MCF 10A (cell line): ENCODE results near the gene SLC19A3. TPM values are rescaled to one million over a fixed set of nuclear protein-coding genes. Genes with fewer than 3 reads are reported as not detected.
"Not testable (repeated sequence)": the region's sequence is repeated elsewhere in the genome, so short reads cannot be mapped to it uniquely, and the experiment has no call there.

Experiments
- BruUV-seq: library from RNA; stranded (reverse); fragments of 400-500 nt; replicated peaks from 2 replicates; lab custom pipeline; 2021; lab: Mats Ljungman, UMichigan
- CTCF ChIA-PET: fragments of 300-600 bp; sonication (Branson Sonifier 250); formaldehyde crosslinking; extraction: SDS; loops from one replicate; lab custom pipeline; 2021; ENCODE audit warnings: antibody characterized with exemption, inconsistent platforms; lab: Yijun Ruan, JAX
- POLR2A ChIA-PET: fragments of 300-600, 350-650 bp; sonication (Branson Sonifier 250); formaldehyde crosslinking; extraction: SDS; loops from one replicate; lab custom pipeline; 2020; ENCODE audit warnings: antibody characterized with exemption, inconsistent platforms; lab: Yijun Ruan, JAX
- DNase-seq: peaks from one replicate; pipeline ENCODE4 v3.0.0-alpha.2; 2018; ENCODE audit not compliant: unreplicated experiment
- H3K27ac Mint-ChIP-seq: one replicate; pipeline ENCODE4 v1.8.0; 2022; ENCODE audit warnings: mild to moderate bottlenecking, low read depth, mixed read lengths; ENCODE audit not compliant: unreplicated experiment
- H3K27me3 Mint-ChIP-seq: one replicate; pipeline ENCODE4 v1.8.0; 2022; ENCODE audit warnings: mixed read lengths; ENCODE audit not compliant: insufficient read depth, unreplicated experiment
- H3K36me3 Mint-ChIP-seq: one replicate; pipeline ENCODE4 v1.8.0; 2022; ENCODE audit warnings: mild to moderate bottlenecking, moderate library complexity, mixed read lengths; ENCODE audit not compliant: insufficient read depth, unreplicated experiment
- H3K4me1 Mint-ChIP-seq: one replicate; pipeline ENCODE4 v1.8.0; 2022; ENCODE audit warnings: mixed read lengths; ENCODE audit not compliant: insufficient read depth, unreplicated experiment
- H3K4me3 Mint-ChIP-seq: one replicate; pipeline ENCODE4 v1.8.0; 2022; ENCODE audit warnings: mild to moderate bottlenecking, moderate library complexity, mixed read lengths; ENCODE audit not compliant: unreplicated experiment
- H3K9me3 Mint-ChIP-seq: one replicate; pipeline ENCODE4 v1.8.0; 2022; ENCODE audit warnings: mixed read lengths; ENCODE audit not compliant: unreplicated experiment
- CTCF ChIP-seq: fragments of 200-600 bp; IDR thresholded peaks from one replicate; pipeline ENCODE4 v1.8.0; 2022; ENCODE audit warnings: antibody characterized with exemption, mild to moderate bottlenecking; ENCODE audit not compliant: unreplicated experiment
- intact Hi-C: fragments of 100-400 bp; cut with micrococcal nuclease; formaldehyde crosslinking; loops from 2 replicates; pipeline ENCODE4 v1.14.1; 2022
- total RNA-seq: library from RNA; stranded (reverse); gene quantifications from 2 replicates; pipeline ENCODE4 v1.2.3, GENCODE V29; 2022

Gene SLC19A3
- total RNA-seq, 1 experiment from 2014 or later: not detected

- intact Hi-C loops: no loop called here
- Mint-ChIP-seq H3K4me3 (no peak within 1 kb of the TSS), H3K36me3 (no peaks in the 10 kb centered on the region), H3K27ac (no peak within 1 kb of the TSS), H3K9me3 (no peaks in the 10 kb centered on the region), H3K4me1 (no peaks in the 10 kb centered on the region), H3K27me3 (no peaks in the 10 kb centered on the region)
- no peak for TF ChIP-seq CTCF
- no TSS peak for BruUV-seq
- POLR2A ChIA-PET: interaction anchor here (0.6 to 0.7 kb wide), 2 partner anchors 19 to 32 kb away, joined by 3 read pairs; no protein-coding TSS in a partner anchor
- DNase-seq: no peak
- CTCF ChIA-PET: interaction anchor here (1.3 to 2.0 kb wide), 2 partner anchors 41 to 67 kb away, joined by 4 to 5 read pairs; no protein-coding TSS in a partner anchor
Observed at GRCh38 chr2:227724394-227725039, 6.7 kb upstream of the SLC19A3 start, which contains the start of gene SCYGR6. TSS of gene SCYGR6 (minus strand) at chr2:227724757. CDS start at chr2:227724757, 0 bp downstream.

- BruUV-seq, intact Hi-C loops, H3K36me3 Mint-ChIP-seq, H3K4me3 Mint-ChIP-seq, POLR2A ChIA-PET, H3K27me3 Mint-ChIP-seq, H3K27ac Mint-ChIP-seq, DNase-seq, H3K9me3 Mint-ChIP-seq, H3K4me1 Mint-ChIP-seq: not testable (repeated sequence)
- CTCF ChIA-PET: interaction anchor here (2.0 kb wide), 1 partner anchor 43 kb away, joined by 5 read pairs; no protein-coding TSS in a partner anchor
Observed at GRCh38 chr2:227722821-227723220, 5.0 kb upstream of the SLC19A3 start.

GRCh38 chr2:227720680-227721079 lies 2.9 kb upstream of the SLC19A3 start:
- BruUV-seq: no TSS peak
- Mint-ChIP-seq H3K4me1 (no peaks in the 10 kb centered on the region), H3K9me3 (no peaks in the 10 kb centered on the region), H3K36me3 (no peaks in the 10 kb centered on the region), H3K27ac (no peak overlapping the region), H3K4me3 (no peak overlapping the region), H3K27me3 (peaks cover 12% of the 10 kb centered on the region)
- DNase-seq: peak; percentile 41
- intact Hi-C loops: no loop called here
- ChIA-PET CTCF (interaction anchor here (0.8 to 1.3 kb wide), 3 partner anchors 45 to 62 kb away, joined by 3 to 7 read pairs (median 5); no protein-coding TSS in a partner anchor), POLR2A (interaction anchor here (0.8 to 1.3 kb wide), 2 partner anchors 12 to 39 kb away, joined by 3 to 4 read pairs; no protein-coding TSS in a partner anchor)
- no peak for TF ChIP-seq CTCF

DNA sequence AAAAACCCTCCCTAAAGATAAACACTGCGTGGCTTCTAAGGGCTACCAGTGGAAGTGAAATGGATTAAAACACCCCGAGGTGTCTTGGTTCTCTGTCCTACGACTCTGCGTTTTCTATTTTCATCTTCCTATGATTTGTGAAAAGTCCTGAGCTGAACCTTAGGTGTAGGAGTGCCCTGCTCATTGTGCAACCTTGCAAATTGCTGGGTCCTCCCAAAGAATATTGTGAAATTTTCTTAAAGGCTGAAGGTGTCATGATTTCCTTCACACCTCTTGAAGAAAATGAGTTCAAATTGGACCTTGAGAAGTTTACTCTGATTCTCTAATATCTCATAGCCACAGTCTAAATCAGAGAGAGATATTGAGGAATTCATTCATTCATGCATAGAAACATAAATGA lies 1.8 kb upstream of the SLC19A3 start:
- Mint-ChIP-seq H3K27ac (no peak overlapping the region), H3K36me3 (no peaks in the 10 kb centered on the region), H3K4me3 (no peak overlapping the region), H3K4me1 (no peaks in the 10 kb centered on the region), H3K27me3 (peaks cover 12% of the 10 kb centered on the region), H3K9me3 (no peaks in the 10 kb centered on the region)
- CTCF ChIA-PET: interaction anchor here (0.6 kb wide), 1 partner anchor 353 kb away, joined by 3 read pairs; no protein-coding TSS in a partner anchor
- intact Hi-C loops: no loop called here
- no TSS peak for BruUV-seq
- DNase-seq: peak; percentile 48
- no peak for TF ChIP-seq CTCF
- POLR2A ChIA-PET: interaction anchor here (1.3 kb wide), 1 partner anchor 11 kb away, joined by 3 read pairs; no protein-coding TSS in a partner anchor
